ENCODE data around the gene ZNF724.

ZNF724 gene

GRCh38 chr19:23241419-23241818 lies 8.8 kb downstream of the ZNF724 start:
- DNase-seq (ENCODE audit: low read depth), result no peak

GRCh38 chr19:23222998-23223652 lies 27.1 kb downstream of the ZNF724 start:
- DNase-seq (ENCODE audit: low read depth), result no peak

GRCh38 chr19:23203841-23204344 lies 46.3 kb downstream of the ZNF724 start:
- DNase-seq (ENCODE audit: low read depth), result no peak

- no peak for DNase-seq (ENCODE audit: low read depth)
Measured at GRCh38 chr19:23190341-23190740, 59.9 kb downstream of the ZNF724 start.

- no peak for DNase-seq (ENCODE audit: low read depth)
Measured at GRCh38 chr19:23183251-23183650, 66.9 kb downstream of the ZNF724 start.

All from activated T-cell treated with anti-CD3 and anti-CD28 coated beads for 1 hour (primary cell).